Fibroblast of gingiva (primary cell): ENCODE results near the gene AP1G2.

Experiments
- DNase-seq: peaks from one replicate; pipeline ENCODE4 v3.0.0-alpha.2; 2011; ENCODE audit warnings: low read depth

The AP1G2 gene

DNA sequence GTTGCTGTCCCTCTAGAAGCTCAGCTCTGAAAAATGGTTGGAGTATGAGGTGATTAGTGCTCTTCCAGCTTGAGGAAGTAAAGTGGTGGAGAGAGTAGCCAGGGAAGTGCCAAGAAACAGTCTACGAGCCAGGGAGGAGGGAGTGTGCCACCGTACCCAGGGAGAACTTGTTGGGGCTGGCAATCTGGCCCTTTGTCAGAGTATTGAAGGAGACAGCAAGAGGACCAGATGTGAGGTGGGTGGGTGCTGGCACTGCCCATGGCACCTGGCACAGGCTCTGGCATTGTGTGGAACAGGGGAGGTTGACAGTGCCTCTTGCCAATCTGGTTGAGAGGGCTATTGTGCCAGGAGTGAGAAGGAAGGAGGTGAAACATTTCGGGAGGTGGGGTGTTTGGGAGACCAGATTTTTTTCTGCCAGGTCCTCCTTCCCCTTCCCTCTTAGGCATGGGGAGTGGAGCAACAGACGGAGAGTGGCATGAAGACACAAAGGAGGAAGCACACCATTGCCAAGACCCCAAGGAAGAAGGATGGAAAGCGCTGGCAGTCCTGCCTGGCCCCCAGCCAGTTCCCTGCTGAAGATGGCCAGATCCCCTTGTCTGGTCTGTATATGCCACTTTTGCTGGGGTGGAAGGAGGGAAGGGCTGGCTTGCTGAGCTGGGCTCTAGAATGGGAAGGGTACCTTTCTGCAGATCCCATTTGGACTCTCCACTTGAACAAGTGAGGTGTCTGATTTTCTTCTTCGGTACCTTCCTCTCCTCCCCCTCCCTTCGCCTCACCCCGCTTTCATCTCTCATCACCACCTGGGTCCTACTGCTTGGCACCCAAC, 53.6 kb downstream of the AP1G2 start:
- DNase-seq = no peak

DNA sequence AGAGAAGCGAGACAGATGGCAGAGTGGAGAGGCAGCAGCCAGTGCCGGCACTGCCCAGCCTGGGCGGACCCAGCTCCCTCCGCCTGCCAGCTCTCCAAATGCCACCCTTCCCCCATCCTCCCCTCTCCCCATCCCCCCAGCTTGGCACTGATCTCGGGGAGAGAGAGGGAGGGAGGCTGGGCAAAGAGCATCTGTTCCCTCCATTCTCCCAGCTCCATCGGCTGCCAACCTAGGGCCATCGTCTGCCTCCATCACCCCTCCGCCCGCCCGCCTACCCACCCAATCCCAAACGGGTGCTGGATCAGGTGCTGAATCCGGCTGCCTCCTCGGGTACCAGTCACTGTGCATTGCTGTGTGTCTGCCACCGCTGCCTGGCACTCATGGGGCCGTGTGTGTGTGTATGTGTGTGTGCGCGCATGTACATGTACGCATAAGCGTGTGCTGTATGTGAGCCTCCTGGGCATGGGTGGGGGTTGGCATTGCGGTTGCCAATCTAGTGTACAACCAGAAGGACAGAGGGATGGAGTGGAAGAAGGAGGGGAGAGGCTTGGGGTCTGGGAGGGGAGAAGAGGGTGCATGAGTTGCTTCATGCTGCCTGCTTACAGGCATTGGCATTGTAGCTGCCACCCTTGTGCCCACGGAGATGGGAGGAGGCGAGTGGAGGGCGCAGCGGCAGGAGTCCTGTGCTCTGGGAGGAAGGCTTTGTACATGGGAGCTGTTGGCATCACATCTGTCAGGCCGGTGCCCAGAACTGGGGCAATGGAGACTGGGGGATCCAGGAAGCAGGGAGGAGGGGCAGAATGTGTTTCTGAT, 54.4 kb downstream of the AP1G2 start:
- DNase-seq = no peak

DNA sequence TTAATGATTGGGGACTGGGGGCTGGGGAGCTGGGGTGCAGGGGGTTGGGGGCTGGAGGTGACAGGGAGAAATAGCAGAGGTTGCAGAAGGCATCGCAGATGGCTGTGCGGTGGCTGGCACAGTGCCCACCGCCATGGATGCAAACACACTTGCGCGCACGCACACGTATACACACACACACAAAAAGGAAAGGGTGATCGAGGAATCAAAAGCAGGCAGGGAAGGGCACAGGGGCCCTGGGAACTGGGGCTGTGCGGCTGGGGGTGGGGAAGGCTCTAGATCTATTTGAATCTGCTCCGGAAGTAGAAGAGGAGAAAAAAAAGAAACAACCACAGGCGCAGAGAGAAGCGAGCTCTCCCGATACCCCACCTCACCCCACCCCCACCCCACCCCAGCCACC, 55.4 kb downstream of the AP1G2 start:
- no peak for DNase-seq
